GDM1 (cell line): Measurements from ENCODE around the gene SH3TC1.

ENCODE experiments used
- DNase-seq: peaks from one replicate; lab custom pipeline; 2025; lab: John Stamatoyannopoulos, UW

The SH3TC1 gene

GRCh38 chr4:8230033-8230432 is 30.9 kb downstream of the SH3TC1 start:
- no peak for DNase-seq

GRCh38 chr4:8230891-8231290 is 31.8 kb downstream of the SH3TC1 start:
- no peak for DNase-seq

- no peak for DNase-seq
Observed at GRCh38 chr4:8231551-8232049, 32.5 kb downstream of the SH3TC1 start.

GRCh38 chr4:8232748-8233147 is 33.7 kb downstream of the SH3TC1 start:
- DNase-seq = no peak

- DNase-seq = no peak
Observed at GRCh38 chr4:8233672-8234484, 34.8 kb downstream of the SH3TC1 start.

- no peak for DNase-seq
Observed at GRCh38 chr4:8234715-8235114, 35.6 kb downstream of the SH3TC1 start.

GRCh38 chr4:8235224-8235623 is 36.1 kb downstream of the SH3TC1 start:
- DNase-seq = no peak

- DNase-seq = no peak
Observed at GRCh38 chr4:8235686-8236085, 36.6 kb downstream of the SH3TC1 start.

GRCh38 chr4:8236106-8236919 is 37.2 kb downstream of the SH3TC1 start:
- DNase-seq = no peak

- no peak for DNase-seq
Observed at GRCh38 chr4:8236920-8237195, 37.8 kb downstream of the SH3TC1 start.

GRCh38 chr4:8237256-8237989 is 38.3 kb downstream of the SH3TC1 start:
- DNase-seq = no peak

- DNase-seq = no peak
Observed at GRCh38 chr4:8238036-8238511, 39.0 kb downstream of the SH3TC1 start.

GRCh38 chr4:8238515-8239053 is 39.5 kb downstream of the SH3TC1 start:
- no peak for DNase-seq

GRCh38 chr4:8239226-8239625 is 40.1 kb downstream of the SH3TC1 start:
- DNase-seq = no peak

- no peak for DNase-seq
Observed at GRCh38 chr4:8239661-8240060, 40.6 kb downstream of the SH3TC1 start.

- DNase-seq = no peak
Observed at GRCh38 chr4:8240211-8241041, 41.3 kb downstream of the SH3TC1 start.

- DNase-seq = no peak
Observed at GRCh38 chr4:8241211-8241779, 42.2 kb downstream of the SH3TC1 start.

- DNase-seq = peak; percentile 50
Observed at GRCh38 chr4:8241895-8242696, 43.0 kb downstream of the SH3TC1 start.

GRCh38 chr4:8242782-8243560 is 43.9 kb downstream of the SH3TC1 start:
- no peak for DNase-seq
